Renal cortex interstitium (tissue), 15 donors: Measurements from ENCODE around the gene CENPI. TPM values are rescaled to one million over a fixed set of nuclear protein-coding genes. Genes with fewer than 3 reads are reported as not detected.
A peak's percentile ranks its signal among the peaks of the same experiment; 100 is the strongest.
"Not testable (repeated sequence)": the region's sequence is repeated elsewhere in the genome, so short reads cannot be mapped to it uniquely, and the experiment has no call there.

ENCODE experiments used
- DNase-seq, 11 donors: peaks; one replicate each; pipeline ENCODE4 v3.0.0-alpha.2; 2013; ENCODE audit warnings: low read depth in 9 of 11, low spot score in 4 of 11; ENCODE audit errors: extremely low read depth in 1 of 11
- long read RNA-seq, 16 experiments: transcript quantifications; one replicate each; lab custom pipeline, GENCODE V29; 2026
- polyA plus RNA-seq, 3 donors: library from polyadenylated mRNA; unstranded; fragments of 120-200 nt; gene quantifications; one replicate each; pipeline ENCODE4 v1.2.1, GENCODE V29; 2013; ENCODE audit not compliant: insufficient read length in 3 of 3

The CENPI gene, protein sequence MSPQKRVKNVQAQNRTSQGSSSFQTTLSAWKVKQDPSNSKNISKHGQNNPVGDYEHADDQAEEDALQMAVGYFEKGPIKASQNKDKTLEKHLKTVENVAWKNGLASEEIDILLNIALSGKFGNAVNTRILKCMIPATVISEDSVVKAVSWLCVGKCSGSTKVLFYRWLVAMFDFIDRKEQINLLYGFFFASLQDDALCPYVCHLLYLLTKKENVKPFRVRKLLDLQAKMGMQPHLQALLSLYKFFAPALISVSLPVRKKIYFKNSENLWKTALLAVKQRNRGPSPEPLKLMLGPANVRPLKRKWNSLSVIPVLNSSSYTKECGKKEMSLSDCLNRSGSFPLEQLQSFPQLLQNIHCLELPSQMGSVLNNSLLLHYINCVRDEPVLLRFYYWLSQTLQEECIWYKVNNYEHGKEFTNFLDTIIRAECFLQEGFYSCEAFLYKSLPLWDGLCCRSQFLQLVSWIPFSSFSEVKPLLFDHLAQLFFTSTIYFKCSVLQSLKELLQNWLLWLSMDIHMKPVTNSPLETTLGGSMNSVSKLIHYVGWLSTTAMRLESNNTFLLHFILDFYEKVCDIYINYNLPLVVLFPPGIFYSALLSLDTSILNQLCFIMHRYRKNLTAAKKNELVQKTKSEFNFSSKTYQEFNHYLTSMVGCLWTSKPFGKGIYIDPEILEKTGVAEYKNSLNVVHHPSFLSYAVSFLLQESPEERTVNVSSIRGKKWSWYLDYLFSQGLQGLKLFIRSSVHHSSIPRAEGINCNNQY
- polyA plus RNA-seq: 10 to 100 TPM in 1 of 3 donors, 1 to 10 TPM in 2; 7.4 to 11.4 (median 9.4) TPM
- long read RNA-seq, donor 1: 0 reads
- long read RNA-seq, donor 2: 0 reads
- long read RNA-seq, donor 3: 0 reads
- long read RNA-seq, donor 4: 0 reads
- long read RNA-seq, donor 5: 0 reads
- long read RNA-seq, donor 6: 0 reads
- long read RNA-seq, donor 7: 0 reads
- long read RNA-seq, donor 8, partial matches to known transcripts: 0 of 1 reads
- long read RNA-seq, donor 8, other reads (novel, unspliced or antisense): 0 of 1 reads
- long read RNA-seq, donor 9: 0 reads
- long read RNA-seq, donor 10: 0 reads
- long read RNA-seq, donor 11: 0 reads
- long read RNA-seq, donor 12: 0 reads
- long read RNA-seq, donor 13: 0 reads
- long read RNA-seq, donor 14: 0 reads
- long read RNA-seq, donor 15: 0 reads
- long read RNA-seq, donor 16: 0 reads

DNA sequence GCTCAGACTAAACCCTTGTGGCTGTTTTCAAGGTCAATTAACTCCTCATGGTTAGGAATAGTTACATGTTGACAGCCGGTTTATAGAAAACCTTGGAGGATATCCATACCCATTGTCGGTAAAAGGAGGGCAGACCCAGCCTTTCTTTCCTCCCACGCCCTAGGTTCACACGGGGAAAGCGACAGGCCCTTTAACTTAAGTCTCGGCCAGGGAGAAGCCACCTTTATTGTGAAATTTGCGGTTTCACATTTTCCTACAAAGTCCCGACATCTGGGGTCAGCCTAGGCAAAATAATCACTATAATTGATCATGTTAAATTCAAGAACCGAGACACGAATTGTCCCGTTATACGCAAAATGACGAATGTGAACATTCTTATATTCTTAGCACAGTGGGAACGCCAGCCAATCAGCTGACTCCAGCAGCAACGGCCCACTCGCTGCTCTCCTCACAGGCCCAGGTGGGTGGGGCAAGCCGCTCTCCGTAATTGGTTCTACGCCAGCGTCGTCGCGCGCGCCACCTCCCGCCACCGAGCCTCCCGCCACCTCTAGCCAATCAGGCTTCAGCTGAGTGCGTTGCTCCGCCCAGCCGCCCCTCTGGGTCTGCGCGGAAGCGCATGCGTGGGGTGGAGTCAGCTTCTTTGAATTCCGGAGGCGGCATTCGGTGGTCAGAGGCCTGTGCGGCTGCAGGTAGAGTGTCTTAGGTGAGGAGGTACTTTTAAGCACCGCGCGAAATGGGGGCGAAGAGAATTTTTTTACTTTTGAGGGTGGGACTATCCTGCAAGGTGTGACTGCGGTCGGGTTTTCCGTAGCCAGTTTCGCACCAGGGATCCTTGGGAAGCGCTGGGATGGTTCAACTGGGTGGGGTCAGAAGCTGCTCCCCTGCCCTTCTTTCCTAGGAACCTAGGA lies at the start of gene CENPI:
Gene CENPI (plus strand): TSS at position 659 of the 908 bp plus-strand sequence. CDS start 2,867 bp downstream, outside the sequence.
- DNase-seq: peak; percentile 68 to 89 (median 84)

DNA sequence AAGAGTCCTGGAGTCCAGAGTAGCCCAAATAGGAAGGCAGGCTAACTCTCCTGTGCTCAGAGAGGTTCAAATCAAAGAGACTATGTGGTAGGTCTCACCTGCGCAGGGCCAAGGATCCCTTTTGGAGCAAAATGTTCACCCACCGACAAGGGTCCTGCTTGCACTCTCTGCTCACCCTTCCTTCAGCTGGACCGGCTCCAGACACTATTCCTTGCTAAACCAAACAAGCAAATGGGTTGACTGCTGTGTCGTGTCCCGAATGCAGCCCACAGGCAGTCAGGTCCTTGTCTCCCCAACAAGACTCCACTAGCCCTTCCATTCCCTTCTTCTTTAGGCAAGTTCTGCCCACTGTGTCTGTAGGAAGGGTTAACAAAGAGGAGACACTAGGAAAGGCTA lies 46.9 kb upstream of the CENPI start:
- DNase-seq: peak in 1 of 11 donors; percentile 5

DNA sequence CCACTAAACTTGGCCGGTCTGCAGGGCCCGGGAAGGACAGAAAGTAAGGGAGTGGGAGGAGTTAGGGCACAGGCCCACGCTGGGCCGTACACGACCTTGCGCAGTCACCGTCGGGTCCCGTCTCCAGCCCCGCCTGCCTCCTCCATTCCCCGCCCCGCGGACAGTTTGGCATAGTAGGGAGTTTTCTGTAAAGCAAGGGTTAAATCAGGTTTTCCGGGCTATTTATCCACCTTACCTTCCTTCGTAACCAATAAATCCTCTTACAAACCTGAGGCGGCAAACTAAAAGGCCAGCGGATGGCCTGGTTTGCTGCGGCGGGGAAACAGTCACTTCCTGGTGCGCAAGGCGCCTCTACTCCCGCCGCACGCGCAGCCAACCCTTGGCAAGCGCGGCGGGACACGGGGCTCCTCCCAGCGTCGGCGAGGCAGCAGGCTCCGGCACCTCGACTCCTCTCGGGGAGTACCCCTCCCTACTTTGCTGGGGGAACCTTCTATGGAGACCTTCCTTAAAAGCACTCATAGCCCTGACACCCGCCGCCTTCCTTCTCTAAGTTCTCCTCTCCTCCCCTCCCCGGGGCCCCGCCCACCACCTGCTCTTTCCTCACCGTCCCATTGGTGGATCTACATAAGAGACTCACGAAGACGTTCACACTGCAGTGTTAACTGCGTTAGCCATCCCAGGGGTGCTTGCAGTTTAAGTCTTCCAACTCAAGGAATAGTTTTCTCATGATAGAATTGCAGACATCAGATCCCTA lies 46.3 kb upstream of the CENPI start, which contains the start of gene TRMT2B:
Gene TRMT2B (minus strand): TSS at position 563 of the 754 bp plus-strand sequence. CDS start 9,822 bp downstream, outside the sequence.
- peak; percentile 8 to 52 (median 32) for DNase-seq

DNA sequence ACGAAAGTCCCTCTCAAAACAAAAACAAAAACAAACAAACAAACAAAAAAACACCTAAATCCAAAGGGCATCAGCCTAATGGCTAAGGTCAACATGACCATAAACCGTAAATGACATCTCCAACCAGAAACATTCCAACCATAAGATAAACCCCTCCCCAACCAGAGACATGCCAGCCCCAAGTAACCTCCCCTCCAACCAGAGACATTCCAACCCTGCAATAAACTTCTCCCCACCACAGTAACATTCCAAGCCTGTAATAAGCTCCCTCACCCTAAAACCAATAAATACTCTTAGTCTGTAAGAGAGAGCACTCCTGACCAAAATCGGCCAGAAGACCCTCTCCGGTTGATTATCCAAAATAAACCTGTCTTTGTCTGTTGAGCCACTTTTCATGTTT lies 41.5 kb upstream of the CENPI start:
- not testable (repeated sequence) for DNase-seq

DNA sequence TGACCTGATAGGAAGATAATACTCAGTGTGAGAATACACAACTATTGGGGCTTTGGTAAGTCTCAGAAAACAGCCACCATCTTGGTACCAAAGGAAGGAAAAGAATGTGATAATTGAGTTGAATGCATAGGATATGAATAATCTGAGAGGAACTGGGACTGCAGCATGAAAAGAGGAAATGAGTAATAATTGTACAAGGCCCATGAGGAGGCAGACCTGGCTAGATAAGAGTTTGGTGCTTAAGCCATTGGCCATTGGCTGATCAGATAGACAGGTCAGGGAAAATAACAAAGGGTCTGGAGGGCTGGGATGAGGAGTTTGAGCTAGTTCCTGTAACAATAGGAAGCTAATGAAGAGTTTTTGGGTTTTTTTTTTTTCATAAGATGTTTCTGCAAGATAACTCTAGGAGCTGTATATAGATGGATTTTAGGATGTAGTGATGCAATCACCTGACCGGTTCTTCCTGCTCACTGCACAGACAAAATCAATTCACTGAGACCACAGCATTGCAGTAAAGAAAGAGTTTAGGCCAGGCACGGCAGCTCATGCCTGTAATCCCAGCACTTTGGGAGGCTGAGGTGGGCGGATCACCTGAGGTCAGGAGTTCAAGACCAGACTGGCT lies 40.8 kb upstream of the CENPI start:
- DNase-seq: no peak

DNA sequence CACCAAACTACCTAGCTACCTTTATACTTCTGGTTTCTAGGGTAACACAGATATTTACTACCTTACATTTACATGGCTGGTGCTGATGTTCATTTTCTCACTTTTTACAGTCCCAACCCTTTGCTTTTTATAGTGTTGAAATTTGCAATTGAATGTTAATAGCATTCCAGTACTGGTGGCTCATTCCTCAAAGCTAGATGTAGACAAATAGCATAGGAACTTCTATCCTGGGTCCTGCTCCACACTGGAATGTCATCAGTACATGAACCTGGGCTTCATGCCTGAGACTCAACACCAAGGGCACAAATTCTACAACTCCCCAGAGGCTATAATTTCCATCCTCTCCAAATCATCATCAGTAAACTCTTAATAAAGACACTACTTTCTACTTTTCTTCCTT lies 35.8 kb upstream of the CENPI start:
- DNase-seq: no peak

DNA sequence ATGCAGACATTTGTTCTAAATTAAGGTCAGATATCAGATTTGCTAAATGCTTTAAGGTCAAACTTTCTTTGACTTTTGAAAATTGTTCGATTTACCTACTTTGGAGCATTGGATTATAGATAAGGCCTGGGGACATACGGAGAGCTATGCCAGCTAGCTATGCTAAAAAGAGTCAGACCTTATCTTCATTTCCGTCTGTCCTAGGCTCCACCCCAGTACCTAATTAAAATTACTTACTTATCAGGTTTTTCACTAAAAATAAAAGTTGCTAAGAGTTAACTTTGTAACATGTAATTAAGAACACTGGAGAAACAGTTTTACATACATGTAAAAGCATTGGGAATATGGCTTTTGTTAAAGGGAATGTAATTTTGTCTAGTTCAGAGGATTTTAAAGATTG lies 26.4 kb upstream of the CENPI start:
- no peak for DNase-seq

DNA sequence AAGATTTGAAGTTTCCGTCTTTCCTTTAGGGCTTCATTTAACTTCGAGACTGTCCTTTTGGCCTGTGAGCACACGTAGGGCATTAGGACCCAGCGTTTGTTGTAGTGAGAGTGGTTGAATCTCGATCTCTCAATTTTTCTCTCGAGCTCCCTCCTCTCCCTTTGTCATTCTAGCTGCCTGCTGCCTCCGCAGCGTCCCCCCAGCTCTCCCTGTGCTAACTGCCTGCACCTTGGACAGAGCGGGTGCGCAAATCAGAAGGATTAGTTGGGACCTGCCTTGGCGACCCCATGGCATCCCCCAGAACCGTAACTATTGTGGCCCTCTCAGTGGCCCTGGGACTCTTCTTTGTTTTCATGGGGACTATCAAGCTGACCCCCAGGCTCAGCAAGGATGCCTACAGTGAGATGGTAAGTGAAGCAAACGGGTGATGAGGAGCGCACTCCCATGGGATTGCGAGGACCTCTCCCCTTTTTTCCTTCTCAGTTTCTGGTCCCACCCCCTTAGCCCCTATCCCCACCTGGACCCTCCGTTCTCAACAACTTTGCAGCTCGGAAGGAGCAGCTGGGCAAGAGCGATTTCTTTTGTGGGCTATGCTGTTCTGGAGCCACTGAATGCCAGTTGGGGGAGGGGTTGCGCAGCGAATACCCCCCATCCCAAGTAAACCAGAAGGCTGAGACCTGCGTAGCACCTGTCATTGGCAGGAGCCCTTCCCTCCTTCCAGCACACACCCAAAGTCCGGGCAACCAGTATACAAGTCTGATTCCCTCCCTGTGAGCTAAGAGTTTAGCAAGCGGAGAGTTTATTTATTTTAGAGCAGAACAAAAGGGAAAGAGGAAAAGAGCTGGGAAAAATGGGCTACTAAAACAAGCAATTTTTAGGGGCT lies 19.0 kb upstream of the CENPI start, which contains the start of gene TMEM35A:
Gene TMEM35A (plus strand): TSS at position 164 of the 883 bp plus-strand sequence. CDS start 124 bp downstream, at position 288.
- DNase-seq: peak in 4 of 11 donors; percentile 26 to 43 (median 32)

DNA sequence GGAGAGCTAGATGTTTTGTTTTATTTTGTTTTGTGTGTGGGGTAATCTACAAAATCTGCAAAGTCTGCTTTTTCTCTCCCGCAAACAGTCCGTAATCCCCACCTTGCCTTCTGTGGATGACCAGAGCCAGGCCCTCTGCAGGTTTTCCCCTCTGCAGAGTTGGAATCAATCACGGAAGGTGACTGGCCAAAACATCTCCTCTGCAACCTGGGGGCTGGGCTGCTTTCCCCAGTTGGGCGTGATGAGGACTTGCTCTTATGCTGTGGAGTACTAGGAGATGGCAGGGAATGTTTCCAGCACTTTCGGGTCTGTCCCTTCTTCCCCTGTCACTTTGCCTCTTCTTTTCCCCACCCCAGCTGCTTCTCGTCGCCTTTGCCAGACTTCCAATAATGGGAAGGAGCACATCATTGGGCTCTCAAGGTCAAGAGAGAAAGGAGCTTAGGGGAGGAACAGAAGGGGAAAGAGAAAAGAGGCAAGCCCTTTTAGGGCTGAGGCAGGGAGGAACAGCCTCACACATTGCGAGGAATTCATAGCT lies 18.2 kb upstream of the CENPI start:
- DNase-seq: no peak

DNA sequence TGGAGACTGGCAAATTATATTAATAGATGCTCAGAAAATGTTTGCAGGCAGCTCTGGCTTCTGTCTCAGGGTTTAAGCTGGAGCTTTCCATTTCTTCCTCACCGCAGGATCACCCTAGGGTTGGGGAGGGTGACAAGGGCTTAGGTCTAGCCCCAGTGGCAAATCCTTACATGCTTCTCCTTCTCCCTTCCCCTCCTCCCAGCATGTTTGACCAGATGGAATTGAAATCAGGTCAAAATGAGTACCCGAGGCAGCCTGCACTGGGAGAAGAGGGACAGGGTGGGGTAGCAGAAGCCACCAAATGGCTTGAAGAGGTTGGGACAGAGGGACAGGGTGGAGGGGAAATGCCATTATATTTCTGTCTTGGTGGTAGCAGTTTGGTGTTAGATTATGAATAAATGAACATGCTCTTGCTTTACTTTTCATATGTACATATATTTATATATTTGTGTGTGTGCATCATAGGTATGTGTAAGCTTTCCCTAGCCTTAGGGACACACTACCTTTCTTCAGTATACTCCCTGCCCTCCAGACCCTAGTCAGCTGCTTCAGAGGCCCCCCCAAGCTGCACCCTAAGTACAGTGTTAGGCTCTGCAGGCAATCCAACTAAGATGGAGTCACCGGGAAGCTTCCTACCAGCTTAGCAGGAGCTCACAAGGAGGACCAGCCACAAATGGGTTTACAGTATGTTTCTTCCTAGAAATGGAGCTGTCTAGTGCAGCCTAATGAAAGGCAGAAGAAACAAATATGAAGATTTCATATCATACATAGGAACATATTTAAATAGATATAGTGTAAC lies 17.5 kb upstream of the CENPI start:
- no peak for DNase-seq

DNA sequence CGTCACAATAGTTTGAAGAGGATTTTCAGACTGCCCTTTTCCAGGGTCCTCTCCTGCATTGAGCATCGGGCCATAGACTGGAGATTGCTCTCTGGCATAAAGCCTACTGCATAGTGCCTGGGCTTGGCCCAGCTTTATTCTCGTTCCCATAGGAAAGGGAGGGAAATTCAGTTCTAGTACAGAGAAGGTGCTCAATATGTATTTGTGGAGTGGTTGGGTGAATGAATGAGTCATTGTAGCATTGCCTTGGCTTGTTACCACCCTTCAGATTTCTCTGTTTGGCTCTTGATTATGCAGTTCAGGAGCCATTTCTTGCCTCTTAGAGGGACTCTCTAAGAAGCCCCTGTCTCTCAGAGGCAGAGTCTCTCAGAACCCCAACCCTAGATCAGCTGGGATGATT lies 16.8 kb upstream of the CENPI start:
- no peak for DNase-seq

DNA sequence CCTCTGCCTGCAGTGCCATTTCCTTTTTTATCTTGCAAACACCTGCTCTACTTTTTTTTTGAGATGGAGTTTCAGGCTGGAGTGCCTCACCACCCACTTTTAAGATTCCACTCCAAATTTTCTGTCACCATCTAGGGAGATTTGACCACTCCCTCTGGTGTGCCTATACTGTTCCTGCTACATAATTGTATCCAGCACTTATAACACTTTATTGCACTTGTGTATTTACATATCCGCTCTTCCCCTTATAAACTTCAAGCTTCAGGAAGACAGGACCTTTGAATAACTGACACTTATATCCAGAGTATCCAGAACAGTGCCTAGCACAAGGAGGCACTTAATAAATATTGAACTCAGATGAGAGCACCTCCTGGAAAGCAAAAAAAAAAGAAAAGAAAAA lies 6.2 kb upstream of the CENPI start:
- DNase-seq: no peak

DNA sequence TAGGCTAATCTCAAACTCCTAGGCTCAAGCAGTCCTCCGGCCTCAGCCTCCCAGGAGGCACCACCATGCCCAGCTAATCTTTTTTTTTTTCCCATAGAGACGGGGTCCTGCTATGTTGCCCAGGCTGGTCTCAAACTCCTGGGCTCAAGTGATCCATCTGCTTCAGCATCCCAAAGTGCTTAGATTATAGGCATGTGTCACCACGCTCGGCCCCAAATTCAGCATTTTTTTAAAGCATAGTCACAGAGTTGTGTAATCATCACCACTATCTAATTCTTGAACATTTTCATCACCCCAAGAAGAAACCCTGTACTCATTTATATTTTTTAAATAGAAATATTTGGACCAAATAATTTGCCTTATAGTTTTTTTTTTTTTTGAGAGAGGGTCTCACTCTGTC lies 10.3 kb downstream of the CENPI start:
- no peak for DNase-seq

DNA sequence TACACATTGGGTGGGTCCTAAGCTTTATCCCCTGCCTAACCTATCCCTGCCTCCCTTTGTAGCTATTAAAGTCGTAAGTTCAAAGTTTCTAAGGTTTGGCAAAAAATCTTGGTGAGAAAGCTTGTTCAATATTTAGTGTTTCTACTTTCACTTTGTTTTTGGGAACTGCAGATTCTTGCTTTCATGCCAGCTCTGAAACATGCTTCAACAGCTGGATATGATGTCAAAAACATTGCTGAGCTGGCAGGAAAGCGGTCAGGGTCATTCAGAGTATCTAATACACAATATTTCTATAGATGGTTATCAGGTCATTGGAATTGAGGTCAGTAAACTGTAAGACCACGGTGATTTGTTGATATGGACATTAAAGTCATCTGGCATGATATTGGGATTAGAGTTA lies 19.7 kb downstream of the CENPI start:
- DNase-seq: no peak

DNA sequence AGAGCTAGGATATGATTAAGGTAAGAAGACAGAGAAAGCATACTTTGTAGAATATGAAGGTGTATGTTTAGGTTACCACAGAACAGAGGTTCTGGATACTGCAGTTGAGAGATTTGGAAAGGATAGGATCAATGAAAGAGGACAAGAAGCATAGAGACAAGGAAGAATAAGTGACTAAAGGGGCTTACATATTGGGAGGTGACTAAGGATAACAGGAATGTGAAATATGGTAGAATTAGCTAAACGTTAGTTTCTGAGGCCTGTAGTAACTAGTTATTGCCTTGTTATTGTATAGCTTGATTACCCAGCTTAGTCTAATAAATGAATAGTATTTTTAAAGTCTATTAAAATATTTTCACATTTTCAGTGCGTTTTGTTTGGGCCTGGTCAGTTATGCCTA lies 38.2 kb downstream of the CENPI start:
- DNase-seq: no peak
